ENCODE measurements around the gene SPRR3.

DNA sequence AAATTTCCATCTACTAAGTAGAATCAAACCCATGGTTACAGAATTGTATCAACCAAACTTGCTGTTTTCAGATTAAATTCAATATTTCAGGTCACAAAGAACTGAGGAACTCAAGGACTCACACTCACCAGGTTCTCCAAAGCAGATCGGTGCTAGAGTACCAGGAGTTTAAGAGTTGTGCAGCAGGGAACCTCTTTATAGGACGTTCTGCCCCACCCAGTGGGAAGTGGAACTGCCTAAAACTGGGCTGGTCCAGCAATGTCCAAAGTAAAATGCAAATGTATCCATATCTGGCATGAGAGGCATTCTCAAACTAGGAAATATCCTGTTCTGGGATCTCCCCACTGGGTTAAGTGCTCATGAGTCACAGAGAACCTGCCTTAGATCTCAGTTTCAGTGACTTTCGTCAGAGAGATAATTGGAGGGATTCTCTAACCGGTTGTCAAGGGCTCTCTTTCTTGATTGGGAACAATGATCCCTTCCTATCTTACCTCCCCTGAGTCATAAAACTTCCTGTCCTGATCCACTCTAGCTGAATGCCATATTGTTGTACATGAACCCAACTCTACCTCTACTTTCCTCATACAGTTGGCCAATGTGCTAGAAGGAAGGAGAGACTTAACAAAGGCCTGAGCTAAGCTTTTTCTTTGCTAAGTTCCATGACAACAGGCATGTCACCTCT lies 39.5 kb downstream of the SPRR3 start, which contains the start of gene SPRR2D:
- TF ChIP-seq EZH2phosphoT487 (IDR thresholded peaks at IDR 0.05; ENCODE audit: insufficient read depth, low read depth) (no peak), EZH2 (IDR thresholded peaks at IDR 0.05; ENCODE audit: insufficient read depth, poor library complexity, severe bottlenecking) (no peak)

Data from GM23248 (cell line).